GM18499 (cell line): ENCODE measurements around the gene LRRC41.

Experiments
- ATAC-seq: cut with Tn5 transposase; IDR thresholded peaks from one replicate; pipeline ENCODE4 v1.9.1; 2021; ENCODE audit warnings: moderate number of reproducible peaks; ENCODE audit not compliant: insufficient read depth, unreplicated experiment

The LRRC41 gene

GRCh38 chr1:46288485-46289133 is 14.8 kb downstream of the LRRC41 start:
- ATAC-seq, result no peak

DNA sequence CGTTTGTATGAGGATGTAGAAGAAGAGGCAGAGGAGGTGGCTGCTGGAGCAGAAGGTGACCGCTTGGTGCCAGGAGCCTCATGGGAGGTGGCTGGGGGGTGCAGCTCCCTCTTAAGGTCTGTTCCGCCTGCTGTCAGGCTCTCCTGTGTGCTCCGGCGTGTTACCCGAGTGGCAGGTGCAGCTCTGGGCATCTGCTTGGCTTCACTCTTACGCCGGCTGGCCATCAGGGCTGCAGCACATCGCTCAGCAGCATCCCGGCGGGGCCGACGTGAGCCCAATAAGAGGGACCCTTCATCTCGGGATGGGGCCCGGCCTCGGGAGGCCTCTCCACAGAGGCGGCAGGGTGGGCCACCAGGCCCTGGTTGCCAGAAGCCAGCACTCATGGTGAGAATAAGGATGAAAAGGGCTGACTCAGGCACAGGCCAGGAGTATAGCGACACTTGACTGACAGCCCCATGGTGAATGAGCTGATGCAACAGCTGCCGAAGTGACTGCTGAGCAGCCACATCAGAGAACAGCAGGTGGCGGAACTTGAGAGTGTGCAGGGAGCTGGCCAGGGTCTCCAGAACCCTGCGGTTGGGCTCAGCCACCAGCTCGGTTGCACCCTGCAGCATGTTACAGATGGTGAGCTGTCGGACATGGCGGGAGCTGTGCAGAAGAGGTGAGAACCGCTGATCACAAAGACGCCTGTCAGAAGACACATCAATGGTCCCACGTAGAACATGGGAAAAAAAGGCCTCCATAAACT is 17.5 kb downstream of the LRRC41 start:
- ATAC-seq, result no peak

DNA sequence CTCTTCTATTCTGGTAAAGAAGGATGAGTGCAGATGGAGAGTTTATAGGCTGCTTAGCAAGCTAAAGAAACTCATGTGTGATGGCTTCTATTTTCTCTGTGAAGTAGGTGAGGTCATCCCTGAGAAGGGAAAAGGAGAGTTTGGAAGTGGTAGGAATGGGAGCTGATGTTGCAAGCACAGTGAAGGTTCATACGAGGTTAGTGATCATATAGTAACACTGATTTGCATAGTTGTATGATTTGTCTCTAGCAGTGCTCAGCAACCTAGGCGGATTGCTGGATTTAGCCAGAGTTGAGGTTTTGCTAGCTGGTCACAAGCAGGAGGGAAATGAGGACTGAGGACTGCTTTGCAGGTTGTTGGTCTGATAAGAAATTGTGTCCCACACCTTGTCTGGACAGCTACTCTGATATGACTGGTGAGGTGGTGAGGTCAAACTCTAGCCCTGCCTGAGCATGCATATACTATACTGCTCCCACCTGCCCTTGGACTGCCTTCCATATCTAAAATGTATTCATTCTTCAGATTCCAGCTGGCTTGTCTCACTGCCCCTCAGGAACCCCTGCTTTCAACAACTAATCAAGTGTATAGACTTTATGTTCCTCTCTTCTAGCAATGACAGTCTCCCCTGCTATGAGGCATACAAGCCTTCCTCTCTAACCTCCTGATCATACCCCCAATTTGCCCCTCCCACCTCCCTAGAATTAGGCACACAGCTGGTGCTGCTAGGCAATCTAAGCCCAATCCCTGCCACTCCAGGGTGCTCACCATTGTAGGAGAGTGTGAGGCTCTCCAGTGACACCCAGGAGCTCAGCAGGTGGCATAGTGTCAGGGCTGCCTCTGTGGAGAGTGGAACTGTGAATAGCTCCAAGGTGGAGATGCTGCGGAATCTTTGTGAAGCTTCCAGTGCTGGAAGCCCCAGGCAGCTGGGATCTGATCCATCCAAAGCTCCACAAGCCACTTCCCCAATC is 18.5 kb downstream of the LRRC41 start:
- no peak for ATAC-seq

- no peak for ATAC-seq
Measured at GRCh38 chr1:46284058-46284457, 19.4 kb downstream of the LRRC41 start.

GRCh38 chr1:46281021-46281420 is 22.4 kb downstream of the LRRC41 start:
- ATAC-seq, result no peak

GRCh38 chr1:46280092-46280491 is 23.3 kb downstream of the LRRC41 start:
- no peak for ATAC-seq

DNA sequence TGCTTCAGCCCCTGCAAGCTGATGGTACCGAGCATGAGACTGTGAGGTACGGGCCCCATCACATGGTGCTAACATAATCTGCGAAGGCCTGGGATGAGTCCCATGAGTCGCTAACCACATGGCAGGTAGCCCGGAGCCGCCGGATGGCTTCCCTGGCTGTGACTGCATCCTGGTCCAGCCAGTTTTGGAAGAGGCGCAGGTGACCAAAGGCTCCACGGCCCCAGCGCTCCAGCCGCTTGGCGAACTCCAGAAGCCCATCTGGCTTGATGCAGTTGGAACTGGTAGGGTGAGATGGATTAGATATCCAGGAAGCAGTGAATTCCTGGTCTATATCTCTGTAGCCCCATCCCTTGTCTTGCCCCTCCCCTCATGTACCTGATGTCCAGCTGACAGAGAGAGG is 24.6 kb downstream of the LRRC41 start:
- no peak for ATAC-seq

DNA sequence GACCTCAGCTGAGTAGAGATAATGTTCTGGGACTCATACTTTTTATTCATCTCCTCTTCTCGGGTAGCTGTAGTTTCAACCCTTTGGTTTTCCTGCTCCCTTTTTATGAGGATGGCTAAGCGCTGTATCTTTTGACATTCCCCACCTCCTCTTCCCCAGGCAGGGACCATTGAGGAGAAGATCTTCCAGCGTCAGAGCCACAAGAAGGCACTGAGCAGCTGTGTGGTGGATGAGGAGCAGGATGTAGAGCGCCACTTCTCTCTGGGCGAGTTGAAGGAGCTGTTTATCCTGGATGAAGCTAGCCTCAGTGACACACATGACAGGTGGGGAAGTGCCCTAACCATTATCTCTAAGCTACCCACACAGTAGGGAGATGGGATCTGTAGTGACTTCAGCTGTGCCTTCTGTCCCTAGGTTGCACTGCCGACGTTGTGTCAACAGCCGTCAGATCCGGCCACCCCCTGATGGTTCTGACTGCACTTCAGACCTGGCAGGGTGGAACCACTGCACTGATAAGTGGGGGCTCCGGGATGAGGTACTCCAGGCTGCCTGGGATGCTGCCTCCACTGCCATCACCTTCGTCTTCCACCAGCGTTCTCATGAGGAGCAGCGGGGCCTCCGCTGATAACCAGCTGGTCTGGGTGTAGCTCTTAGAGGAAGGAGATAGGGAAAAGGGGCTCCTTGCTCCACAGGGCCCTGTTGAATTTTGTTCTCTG is 25.6 kb downstream of the LRRC41 start:
- no peak for ATAC-seq

- no peak for ATAC-seq
Measured at GRCh38 chr1:46275030-46275337, 28.4 kb downstream of the LRRC41 start.

DNA sequence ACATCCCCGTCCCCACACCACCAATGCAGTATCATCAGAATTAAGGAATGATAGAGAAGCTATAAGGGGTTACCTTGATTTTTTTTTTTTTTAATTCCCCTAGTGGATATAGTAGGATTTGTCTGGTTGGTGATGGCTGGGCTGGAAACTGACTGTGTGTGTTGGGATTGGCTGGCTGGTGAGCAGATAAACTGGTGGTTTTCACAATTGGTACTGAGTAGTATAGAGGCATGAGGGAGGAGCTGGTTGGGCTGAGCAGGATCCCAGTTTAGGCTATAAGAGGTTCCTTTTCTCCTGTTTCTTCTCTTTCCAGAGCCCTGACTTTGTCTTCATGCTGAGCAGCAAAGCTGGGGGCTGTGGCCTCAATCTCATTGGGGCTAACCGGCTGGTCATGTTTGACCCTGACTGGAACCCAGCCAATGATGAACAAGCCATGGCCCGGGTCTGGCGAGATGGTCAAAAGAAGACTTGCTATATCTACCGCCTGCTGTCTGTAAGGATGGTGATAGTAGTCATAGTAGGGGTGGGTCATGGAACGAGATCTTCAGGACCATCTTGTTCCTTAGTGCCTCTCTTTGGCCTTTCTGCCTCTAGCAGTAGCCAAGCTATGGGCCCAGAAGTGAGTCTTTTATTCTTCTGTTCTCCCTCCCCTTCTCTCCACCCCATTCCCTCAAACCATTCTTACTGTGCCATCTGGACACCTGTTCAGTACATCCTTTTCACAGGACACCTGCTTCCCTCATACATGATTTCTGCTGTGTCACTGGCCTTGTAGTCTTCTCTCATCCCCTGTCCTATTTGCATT is 29.0 kb downstream of the LRRC41 start:
- ATAC-seq, result no peak

DNA sequence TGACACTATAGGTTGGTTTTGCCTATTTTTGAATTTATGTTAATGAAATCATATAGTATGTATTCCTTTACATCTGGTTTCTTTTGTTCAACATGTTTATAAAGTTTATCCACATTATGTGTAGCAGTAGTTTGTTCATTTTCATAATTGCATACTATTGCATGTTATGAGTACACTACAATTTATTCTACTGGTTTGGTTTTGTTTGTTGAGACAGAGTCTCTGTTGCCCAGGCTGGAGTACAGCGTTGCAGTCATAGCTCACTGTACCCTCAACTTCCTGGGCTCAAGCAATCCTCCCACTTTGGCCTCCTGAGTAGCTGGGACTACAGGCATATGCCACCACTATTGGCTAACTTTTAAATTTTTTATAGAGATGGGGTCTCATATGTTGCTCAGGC is 34.8 kb downstream of the LRRC41 start:
- ATAC-seq, result no peak

DNA sequence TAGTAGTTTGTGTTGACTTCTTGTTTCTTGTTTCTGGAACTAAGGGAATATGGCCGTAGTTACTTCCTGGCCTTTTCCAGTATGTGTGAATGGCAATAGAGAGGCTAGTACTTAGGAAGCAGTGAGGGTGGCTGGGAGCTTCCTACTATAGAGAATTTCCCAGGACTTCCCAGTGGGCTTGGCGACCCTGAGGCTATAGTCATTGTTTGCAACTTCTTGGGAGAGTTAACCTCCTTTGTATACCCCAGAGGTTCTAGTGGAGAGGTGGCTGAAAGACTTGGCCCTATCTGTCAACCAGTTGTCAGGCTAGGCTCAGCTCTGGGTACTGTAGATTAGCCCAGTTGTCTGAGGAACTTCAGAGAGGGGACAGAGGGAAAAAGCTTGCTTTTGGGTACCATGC is 40.3 kb downstream of the LRRC41 start:
- ATAC-seq, result no peak

DNA sequence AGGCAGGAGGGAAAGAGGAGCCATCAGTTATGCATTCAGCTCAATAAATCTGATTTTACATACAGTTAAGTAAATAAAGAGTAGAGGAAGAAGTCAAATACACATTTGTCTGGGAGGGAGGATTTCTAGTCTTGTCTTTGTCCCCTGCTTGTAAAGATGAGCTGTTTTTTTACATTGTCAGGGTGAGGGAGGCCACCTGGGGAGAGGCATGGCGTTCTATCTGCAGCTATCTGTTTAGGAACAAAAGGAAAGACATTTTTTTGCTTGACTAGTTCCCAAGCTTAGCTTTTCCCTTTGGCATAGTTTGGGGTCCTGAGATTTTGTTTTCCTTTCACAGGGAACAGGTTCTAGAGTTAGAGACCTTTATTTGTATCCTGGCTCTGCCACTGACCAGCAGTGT is 40.9 kb downstream of the LRRC41 start:
- no peak for ATAC-seq

- no peak for ATAC-seq
Measured at GRCh38 chr1:46256523-46256922, 46.9 kb downstream of the LRRC41 start.

DNA sequence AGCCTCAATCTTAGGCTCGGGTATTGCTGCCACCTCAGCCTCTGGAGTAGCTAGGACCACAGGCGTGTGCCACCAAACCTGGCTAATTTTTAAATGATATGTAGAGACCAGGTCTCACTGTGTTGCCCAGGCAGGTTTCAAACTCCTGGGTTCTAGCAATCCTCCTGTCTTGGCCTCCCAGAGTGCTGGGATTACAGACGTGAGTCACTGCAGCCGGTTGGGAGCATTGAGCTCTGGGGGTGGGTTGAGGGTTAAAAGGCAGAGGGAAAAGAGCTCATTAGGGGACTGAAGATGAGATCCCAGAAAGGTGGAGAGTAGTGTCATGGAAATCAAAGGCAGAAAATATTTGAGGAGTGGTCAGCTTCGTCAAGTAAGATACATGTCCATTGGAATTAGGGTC is 48.7 kb downstream of the LRRC41 start:
- no peak for ATAC-seq

- no peak for ATAC-seq
Measured at GRCh38 chr1:46248122-46248920, 55.1 kb downstream of the LRRC41 start.

- peak; percentile 81 for ATAC-seq
Measured at GRCh38 chr1:46247436-46248121, 55.8 kb downstream of the LRRC41 start, which contains the start of gene RAD54L. Gene RAD54L, plus strand, starts transcription at chr1:46247763. Its CDS starts 643 bp downstream, at chr1:46248406.
